Gastrocnemius medialis (tissue), 4 donors: ENCODE measurements around the gene PBX1.

Source experiments
- CTCF ChIP-seq, 5 experiments: fragments of 450-650 bp in 3 of 5; fragments of 200-600 bp in 2 of 5; sonication (generic) in 2 of 5; IDR thresholded peaks in 4 of 5; conservative IDR thresholded peaks in 1 of 5; 1 replicate in 4 of 5; 2 replicates in 1 of 5; pipeline ENCODE4 v1.5.1; 2016 to 2019; ENCODE audit warnings: antibody characterized with exemption in 5 of 5, mild to moderate bottlenecking in 3 of 5, moderate library complexity in 3 of 5
- POLR2A ChIP-seq, 2 donors: fragments of 450-650 bp; IDR thresholded peaks; one replicate each; pipeline ENCODE4 v1.6.1; 2017; ENCODE audit warnings: antibody characterized with exemption in 2 of 2, mild to moderate bottlenecking in 2 of 2, moderate library complexity in 2 of 2

DNA sequence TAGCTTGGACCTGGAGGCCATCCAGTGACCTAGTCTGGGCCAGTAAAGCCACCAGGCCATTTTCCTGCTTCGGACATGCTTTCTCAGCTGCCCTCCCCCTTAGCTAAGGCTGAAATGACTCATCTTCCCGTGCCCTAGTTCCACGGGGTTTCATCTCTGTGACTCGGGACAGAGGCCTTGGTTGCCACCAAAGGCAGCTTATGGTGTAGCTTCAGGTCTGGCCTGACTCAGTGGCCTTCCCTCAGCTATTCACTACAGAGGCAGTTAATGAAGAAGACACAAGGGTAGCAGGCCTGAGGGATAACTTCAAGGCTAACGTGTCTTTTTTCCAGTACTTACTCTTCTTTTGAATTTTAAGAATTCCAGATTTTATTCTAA lies 82.4 kb downstream of the PBX1 start:
- TF ChIP-seq CTCF (IDR thresholded peaks at IDR 0.05 in 4 of 5, conservative IDR thresholded peaks at IDR 0.05 in 1 of 5) (no peak), POLR2A (IDR thresholded peaks at IDR 0.05) (peak; percentile 48 to 50)
